ENCODE measurements around the gene CLOCK.

Gene CLOCK

GRCh38 chr4:55503169-55503568 lies 43.5 kb downstream of the CLOCK start:
- H3K4me1 ChIP-seq (ENCODE audit: control insufficient read depth, insufficient read depth, low read length), result peaks cover under 1% of the 10 kb centered on the region
- H3K36me3 ChIP-seq (ENCODE audit: control insufficient read depth, insufficient read depth, low read length), result no peaks in the 10 kb centered on the region
- no peak overlapping the region for H3K27ac ChIP-seq (ENCODE audit: low read depth, low read length)
- H3K4me3 ChIP-seq (ENCODE audit: low read length), result no peak overlapping the region
- H3K27me3 ChIP-seq (ENCODE audit: control insufficient read depth, insufficient read depth, low read length), result no peaks in the 10 kb centered on the region
- no peak overlapping the region for H3K9ac ChIP-seq (ENCODE audit: low read length)

- Histone ChIP-seq H3K36me3 (ENCODE audit: control insufficient read depth, insufficient read depth, low read length) (no peaks in the 10 kb centered on the region), H3K9ac (ENCODE audit: low read length) (no peak overlapping the region), H3K4me1 (ENCODE audit: control insufficient read depth, insufficient read depth, low read length) (peaks cover 3% of the 10 kb centered on the region), H3K27me3 (ENCODE audit: control insufficient read depth, insufficient read depth, low read length) (no peaks in the 10 kb centered on the region), H3K27ac (ENCODE audit: low read depth, low read length) (no peak overlapping the region), H3K4me3 (ENCODE audit: low read length) (no peak overlapping the region)
Measured at GRCh38 chr4:55500072-55500471, 46.6 kb downstream of the CLOCK start.

GRCh38 chr4:55499495-55499894 lies 47.2 kb downstream of the CLOCK start:
- Histone ChIP-seq H3K9ac (ENCODE audit: low read length) (no peak overlapping the region), H3K27ac (ENCODE audit: low read depth, low read length) (no peak overlapping the region), H3K27me3 (ENCODE audit: control insufficient read depth, insufficient read depth, low read length) (no peaks in the 10 kb centered on the region), H3K4me3 (ENCODE audit: low read length) (no peak overlapping the region), H3K4me1 (ENCODE audit: control insufficient read depth, insufficient read depth, low read length) (peaks cover 3% of the 10 kb centered on the region), H3K36me3 (ENCODE audit: control insufficient read depth, insufficient read depth, low read length) (no peaks in the 10 kb centered on the region)

- Histone ChIP-seq H3K4me3 (ENCODE audit: low read length) (no peak overlapping the region), H3K27me3 (ENCODE audit: control insufficient read depth, insufficient read depth, low read length) (no peaks in the 10 kb centered on the region), H3K36me3 (ENCODE audit: control insufficient read depth, insufficient read depth, low read length) (no peaks in the 10 kb centered on the region), H3K4me1 (ENCODE audit: control insufficient read depth, insufficient read depth, low read length) (peaks cover 3% of the 10 kb centered on the region), H3K27ac (ENCODE audit: low read depth, low read length) (no peak overlapping the region), H3K9ac (ENCODE audit: low read length) (no peak overlapping the region)
Measured at GRCh38 chr4:55498051-55498450, 48.7 kb downstream of the CLOCK start.

GRCh38 chr4:55491486-55491885 lies 55.2 kb downstream of the CLOCK start:
- Histone ChIP-seq H3K36me3 (ENCODE audit: control insufficient read depth, insufficient read depth, low read length) (peaks cover 5% of the 10 kb centered on the region), H3K4me1 (ENCODE audit: control insufficient read depth, insufficient read depth, low read length) (no peaks in the 10 kb centered on the region), H3K4me3 (ENCODE audit: low read length) (no peak overlapping the region), H3K27ac (ENCODE audit: low read depth, low read length) (no peak overlapping the region), H3K9ac (ENCODE audit: low read length) (no peak overlapping the region), H3K27me3 (ENCODE audit: control insufficient read depth, insufficient read depth, low read length) (no peaks in the 10 kb centered on the region)

- Histone ChIP-seq H3K36me3 (ENCODE audit: control insufficient read depth, insufficient read depth, low read length) (peaks cover 5% of the 10 kb centered on the region), H3K9ac (ENCODE audit: low read length) (no peak overlapping the region), H3K4me3 (ENCODE audit: low read length) (no peak overlapping the region), H3K27ac (ENCODE audit: low read depth, low read length) (no peak overlapping the region), H3K27me3 (ENCODE audit: control insufficient read depth, insufficient read depth, low read length) (no peaks in the 10 kb centered on the region), H3K4me1 (ENCODE audit: control insufficient read depth, insufficient read depth, low read length) (no peaks in the 10 kb centered on the region)
Measured at GRCh38 chr4:55488716-55489115, 58.0 kb downstream of the CLOCK start.

GRCh38 chr4:55485821-55486220 lies 60.9 kb downstream of the CLOCK start:
- no peak overlapping the region for H3K27ac ChIP-seq (ENCODE audit: low read depth, low read length)
- no peaks in the 10 kb centered on the region for H3K4me1 ChIP-seq (ENCODE audit: control insufficient read depth, insufficient read depth, low read length)
- no peak overlapping the region for H3K9ac ChIP-seq (ENCODE audit: low read length)
- H3K36me3 ChIP-seq (ENCODE audit: control insufficient read depth, insufficient read depth, low read length), result peaks cover 5% of the 10 kb centered on the region
- no peaks in the 10 kb centered on the region for H3K27me3 ChIP-seq (ENCODE audit: control insufficient read depth, insufficient read depth, low read length)
- no peak overlapping the region for H3K4me3 ChIP-seq (ENCODE audit: low read length)

- H3K4me1 ChIP-seq (ENCODE audit: control insufficient read depth, insufficient read depth, low read length), result no peaks in the 10 kb centered on the region
- no peak overlapping the region for H3K27ac ChIP-seq (ENCODE audit: low read depth, low read length)
- peaks cover under 1% of the 10 kb centered on the region for H3K36me3 ChIP-seq (ENCODE audit: control insufficient read depth, insufficient read depth, low read length)
- no peaks in the 10 kb centered on the region for H3K27me3 ChIP-seq (ENCODE audit: control insufficient read depth, insufficient read depth, low read length)
- no peak overlapping the region for H3K4me3 ChIP-seq (ENCODE audit: low read length)
- H3K9ac ChIP-seq (ENCODE audit: low read length), result no peak overlapping the region
Measured at GRCh38 chr4:55483315-55483714, 63.4 kb downstream of the CLOCK start.

GRCh38 chr4:55475394-55476243 lies 71.1 kb downstream of the CLOCK start:
- Histone ChIP-seq H3K27ac (ENCODE audit: low read depth, low read length) (no peak overlapping the region), H3K9ac (ENCODE audit: low read length) (no peak overlapping the region), H3K4me1 (ENCODE audit: control insufficient read depth, insufficient read depth, low read length) (no peaks in the 10 kb centered on the region), H3K4me3 (ENCODE audit: low read length) (no peak overlapping the region), H3K27me3 (ENCODE audit: control insufficient read depth, insufficient read depth, low read length) (no peaks in the 10 kb centered on the region), H3K36me3 (ENCODE audit: control insufficient read depth, insufficient read depth, low read length) (peaks cover 10% of the 10 kb centered on the region)

GRCh38 chr4:55469979-55470378 lies 76.7 kb downstream of the CLOCK start:
- H3K27ac ChIP-seq (ENCODE audit: low read depth, low read length), result no peak overlapping the region
- H3K9ac ChIP-seq (ENCODE audit: low read length), result no peak overlapping the region
- H3K36me3 ChIP-seq (ENCODE audit: control insufficient read depth, insufficient read depth, low read length), result peaks cover 6% of the 10 kb centered on the region

GRCh38 chr4:55468724-55469123 lies 78.0 kb downstream of the CLOCK start:
- Histone ChIP-seq H3K4me3 (ENCODE audit: low read length) (no peak overlapping the region), H3K36me3 (ENCODE audit: control insufficient read depth, insufficient read depth, low read length) (no peaks in the 10 kb centered on the region), H3K27me3 (ENCODE audit: control insufficient read depth, insufficient read depth, low read length) (no peaks in the 10 kb centered on the region), H3K27ac (ENCODE audit: low read depth, low read length) (no peak overlapping the region), H3K9ac (ENCODE audit: low read length) (no peak overlapping the region), H3K4me1 (ENCODE audit: control insufficient read depth, insufficient read depth, low read length) (no peaks in the 10 kb centered on the region)

More at GRCh38 chr4:55469979-55470378, 76.7 kb downstream of the CLOCK start:
- H3K4me3 ChIP-seq (ENCODE audit: low read length), result no peak overlapping the region
- H3K4me1 ChIP-seq (ENCODE audit: control insufficient read depth, insufficient read depth, low read length), result no peaks in the 10 kb centered on the region
- no peaks in the 10 kb centered on the region for H3K27me3 ChIP-seq (ENCODE audit: control insufficient read depth, insufficient read depth, low read length)

GRCh38 chr4:55466001-55466400 lies 80.7 kb downstream of the CLOCK start:
- Histone ChIP-seq H3K36me3 (ENCODE audit: control insufficient read depth, insufficient read depth, low read length) (no peaks in the 10 kb centered on the region), H3K9ac (ENCODE audit: low read length) (no peak overlapping the region), H3K27me3 (ENCODE audit: control insufficient read depth, insufficient read depth, low read length) (no peaks in the 10 kb centered on the region), H3K4me3 (ENCODE audit: low read length) (no peak overlapping the region), H3K4me1 (ENCODE audit: control insufficient read depth, insufficient read depth, low read length) (no peaks in the 10 kb centered on the region), H3K27ac (ENCODE audit: low read depth, low read length) (no peak overlapping the region)

- no peaks in the 10 kb centered on the region for H3K27me3 ChIP-seq (ENCODE audit: control insufficient read depth, insufficient read depth, low read length)
- H3K36me3 ChIP-seq (ENCODE audit: control insufficient read depth, insufficient read depth, low read length), result no peaks in the 10 kb centered on the region
- H3K4me1 ChIP-seq (ENCODE audit: control insufficient read depth, insufficient read depth, low read length), result no peaks in the 10 kb centered on the region
- no peak overlapping the region for H3K27ac ChIP-seq (ENCODE audit: low read depth, low read length)
- no peak overlapping the region for H3K9ac ChIP-seq (ENCODE audit: low read length)
- no peak overlapping the region for H3K4me3 ChIP-seq (ENCODE audit: low read length)
Measured at GRCh38 chr4:55458611-55459010, 88.1 kb downstream of the CLOCK start.
